Body of pancreas (tissue), 4 donors: ENCODE data around the gene DNMBP. TPM values are rescaled to one million over a fixed set of nuclear protein-coding genes. Genes with fewer than 3 reads are reported as not detected.

Source experiments
- ATAC-seq: fragments of 150-250 bp; one replicate; pipeline ENCODE4 v1.9.1; 2016
- DNase-seq, 4 donors: peaks; one replicate each; pipeline ENCODE4 v3.0.0-alpha.2; 2019
- H3K27ac ChIP-seq, 4 donors: fragments of 200-600 bp; sonication (generic); 1 replicate in 3 of 4; 2 replicates in 1 of 4; pipeline versions ENCODE4 v1.5.1 to v1.6.1; 2016 to 2019; ENCODE audit warnings: mild to moderate bottlenecking in 1 of 4, mixed read lengths in 1 of 4, moderate library complexity in 1 of 4
- H3K27me3 ChIP-seq, 2 donors: fragments of 200-600 bp; sonication (generic); one replicate each; pipeline ENCODE4 v1.6.0; 2016; ENCODE audit warnings: mild to moderate bottlenecking in 1 of 2
- H3K36me3 ChIP-seq, 2 donors: fragments of 200-600 bp; sonication (generic); replicated peaks in 1 of 2; 2 replicates each; pipeline ENCODE4 v1.5.1; 2016; ENCODE audit warnings: low read depth in 2 of 2; ENCODE audit not compliant: insufficient read depth in 1 of 2
- H3K4me1 ChIP-seq: fragments of 200-600 bp; sonication (generic); one replicate; pipeline ENCODE4 v1.6.0; 2016
- H3K4me3 ChIP-seq, 2 donors: fragments of 200-600 bp; sonication (generic); 1 replicate in 1 of 2; 2 replicates in 1 of 2; pipeline ENCODE4 v1.5.1; 2016 to 2019
- H3K9me3 ChIP-seq, 3 donors: fragments of 200-600 bp; sonication (generic); 1 replicate in 2 of 3; 2 replicates in 1 of 3; pipeline ENCODE4 v1.5.1; 2016
- CTCF ChIP-seq, 7 experiments: fragments of 450-650 bp in 4 of 7; fragments of 200-600 bp in 3 of 7; sonication (generic) in 3 of 7; IDR thresholded peaks; one replicate each; pipeline ENCODE4 v1.5.1; 2016 to 2019; ENCODE audit warnings: antibody characterized with exemption in 7 of 7
- POLR2A ChIP-seq, 3 donors: fragments of 450-650 bp; IDR thresholded peaks; one replicate each; pipeline ENCODE4 v1.6.1; 2016; ENCODE audit warnings: antibody characterized with exemption in 3 of 3, mild to moderate bottlenecking in 2 of 3
- WGBS, 2 donors: methylation state at CpG; one replicate each; pipeline ENCODE4 v1.1.5; 2017; 5-methylcytosine and 5-hydroxymethylcytosine counted together
- intact Hi-C: fragments of 100-400 bp; cut with DNase I; formaldehyde crosslinking; loops from one replicate; pipeline ENCODE4 v1.15.1; 2023
- total RNA-seq, 2 donors: library from RNA; depleted of rRNA; stranded (reverse); fragments of >200 nt; gene quantifications; one replicate each; pipeline ENCODE4 v1.1.0, GENCODE V29; 2016

The DNMBP gene
- total RNA-seq, 2 donors from 2014 or later: 11.5 to 19.2 TPM

DNA sequence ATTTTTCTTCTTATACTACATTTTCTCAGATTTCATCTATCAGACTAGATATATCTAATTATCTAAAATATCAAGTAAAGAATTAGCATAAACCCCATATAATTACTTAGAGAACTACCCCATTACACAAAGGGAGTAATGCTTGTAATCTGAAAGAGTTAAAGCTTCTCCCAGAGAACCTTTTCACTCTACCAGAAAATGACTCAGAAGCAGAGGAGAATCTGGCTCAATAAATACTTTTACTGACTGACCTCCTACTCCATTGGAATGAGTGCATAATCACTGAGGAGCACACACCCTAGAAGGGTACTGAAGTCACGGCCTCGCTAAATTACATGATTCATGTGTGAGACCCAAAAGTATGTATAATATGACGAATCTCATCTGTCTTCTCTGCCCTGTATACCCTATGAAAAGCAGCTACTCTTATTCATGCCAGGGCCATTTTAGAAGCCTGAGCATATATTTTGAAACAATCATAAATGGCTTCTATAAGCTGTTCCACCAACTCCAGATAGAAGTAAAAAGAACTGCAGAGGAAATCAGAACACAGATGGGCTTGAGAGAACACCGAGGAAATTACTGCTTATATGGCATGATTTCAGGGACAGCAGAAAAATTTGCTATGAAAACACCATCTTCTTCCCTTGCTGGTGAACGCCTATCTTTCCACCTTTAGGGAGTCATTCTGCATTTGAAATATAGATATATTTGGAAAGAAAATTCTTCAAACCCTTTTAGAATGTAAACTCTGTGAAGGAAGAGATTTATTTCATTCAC, 32.7 kb downstream of the DNMBP start:
- DNase-seq: peak in 1 of 4 donors; percentile 6
- H3K4me3 ChIP-seq: no peak overlapping the region
- H3K4me1 ChIP-seq: peaks cover 30% of the 10 kb centered on the region
- H3K9me3 ChIP-seq: no peaks in the 10 kb centered on the region
- WGBS, 2 donors: 77 to 83% methylated on average over 5 of the region's 5 CpGs
- no peaks in the 10 kb centered on the region for H3K27me3 ChIP-seq
- no peaks in the 10 kb centered on the region for H3K36me3 ChIP-seq
- intact Hi-C loops: no loop called here
- H3K27ac ChIP-seq: peak overlapping the region in 2 of 4 donors; percentile 4 to 33
- peak; percentile 48 for ATAC-seq
- TF ChIP-seq POLR2A (IDR thresholded peaks at IDR 0.05) (no peak), CTCF (IDR thresholded peaks at IDR 0.05) (no peak)

DNA sequence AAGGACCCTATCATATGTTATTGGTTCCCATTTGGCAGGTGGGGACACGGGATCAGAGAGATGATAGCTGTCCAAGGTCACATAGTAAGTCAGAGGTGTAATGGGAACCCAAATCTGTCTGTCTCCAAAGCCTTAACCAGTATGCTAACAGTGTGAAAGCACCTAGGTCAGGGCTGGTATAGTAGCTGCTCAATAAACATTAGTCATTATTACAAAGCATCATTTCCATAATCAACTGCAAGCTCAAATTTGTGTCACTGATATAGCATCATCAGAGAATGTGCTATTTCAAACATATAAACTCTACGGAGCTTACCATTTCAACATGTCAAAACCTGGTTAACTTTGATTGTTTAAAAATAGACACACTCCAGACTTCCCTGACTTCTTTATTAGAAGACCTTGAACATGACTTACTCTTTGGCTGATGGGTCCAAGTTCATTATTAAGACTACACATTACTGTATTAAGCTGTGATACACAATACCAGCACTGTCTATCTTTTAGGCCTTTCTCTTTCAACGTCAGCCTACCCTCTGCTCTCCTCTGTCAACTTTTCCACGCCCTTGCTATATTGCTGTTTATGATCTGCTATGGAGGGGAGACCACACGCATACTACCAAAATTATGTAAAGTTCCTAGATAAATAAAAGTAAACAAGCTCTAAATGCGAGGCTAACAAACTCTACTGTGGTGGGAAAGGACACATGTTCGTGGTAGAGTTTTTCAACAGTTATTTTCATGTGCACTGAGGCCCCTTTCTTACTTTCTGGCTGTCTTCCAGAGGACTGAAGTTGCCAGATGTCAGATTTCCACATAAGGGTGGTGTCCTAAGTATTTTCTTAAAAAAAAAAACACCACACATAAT, 33.6 kb downstream of the DNMBP start:
- Histone ChIP-seq H3K9me3 (no peaks in the 10 kb centered on the region), H3K4me1 (peaks cover 21% of the 10 kb centered on the region), H3K36me3 (no peaks in the 10 kb centered on the region), H3K27me3 (no peaks in the 10 kb centered on the region), H3K4me3 (no peak overlapping the region), H3K27ac (peak overlapping the region in 2 of 4 donors; percentile 4 to 8)
- intact Hi-C loops: no loop called here
- no peak for ATAC-seq
- DNase-seq: peak in 1 of 4 donors; percentile 26
- WGBS, 2 donors: 46% methylated on average over 7 of the region's 7 CpGs
- TF ChIP-seq POLR2A (IDR thresholded peaks at IDR 0.05) (no peak), CTCF (IDR thresholded peaks at IDR 0.05) (no peak)

- WGBS, 2 donors: 73 to 83% methylated on average over 8 of the region's 8 CpGs
- intact Hi-C loops: no loop called here
- ATAC-seq (no peak), DNase-seq (no peak)
- TF ChIP-seq POLR2A (IDR thresholded peaks at IDR 0.05) (no peak), CTCF (IDR thresholded peaks at IDR 0.05) (no peak)
- no peak overlapping the region for H3K4me3 ChIP-seq
- no peaks in the 10 kb centered on the region for H3K27me3 ChIP-seq
- no peak overlapping the region for H3K27ac ChIP-seq
- no peaks in the 10 kb centered on the region for H3K36me3 ChIP-seq
- no peaks in the 10 kb centered on the region for H3K9me3 ChIP-seq
- peaks cover 19% of the 10 kb centered on the region for H3K4me1 ChIP-seq
These were observed 34.5 kb downstream of the DNMBP start for GRCh38 chr10:99975106-99975829.

GRCh38 chr10:99973190-99973589, 36.6 kb downstream of the DNMBP start:
- intact Hi-C loops: no loop called here
- Histone ChIP-seq H3K4me1 (peaks cover 19% of the 10 kb centered on the region), H3K9me3 (no peaks in the 10 kb centered on the region), H3K4me3 (no peak overlapping the region), H3K27me3 (no peaks in the 10 kb centered on the region), H3K36me3 (no peaks in the 10 kb centered on the region), H3K27ac (no peak overlapping the region)
- TF ChIP-seq POLR2A (IDR thresholded peaks at IDR 0.05) (no peak), CTCF (IDR thresholded peaks at IDR 0.05) (peak in 3 of 7 experiments; percentile 2 to 12 (median 4))
- WGBS, 2 donors: 82 to 85% methylated on average over 2 of the region's 2 CpGs
- ATAC-seq (no peak), DNase-seq (no peak)
